Panc1 (cell line): ENCODE measurements around the gene ZNF236. TPM values are rescaled to one million over a fixed set of nuclear protein-coding genes. Genes with fewer than 3 reads are reported as not detected.

Experiments
- ATAC-seq: fragments of 200-7000 bp; cut with Tn5 transposase; 2 replicates; pipeline ENCODE4 v1.9.1; 2020; ENCODE audit warnings: mild to moderate bottlenecking, moderate library complexity
- BruUV-seq: library from RNA; stranded (reverse); fragments of 400-500 nt; replicated peaks from 2 replicates; lab custom pipeline; 2021; lab: Mats Ljungman, UMichigan
- CTCF ChIA-PET: fragments of 300-600 bp; sonication (Branson Sonifier 250); formaldehyde crosslinking; loops from one replicate; lab custom pipeline; 2022; ENCODE audit warnings: antibody characterized with exemption; lab: Charles Lee
- POLR2A ChIA-PET: fragments of 300-600 bp; sonication (Branson Sonifier 250); formaldehyde crosslinking; loops from one replicate; lab custom pipeline; 2022; ENCODE audit warnings: antibody characterized with exemption; lab: Charles Lee
- DNase-seq: peaks from one replicate; pipeline ENCODE4 v3.0.0-alpha.2; 2010; ENCODE audit warnings: low read depth, low spot score
- H3K27ac ChIP-seq: 2 replicates; pipeline ENCODE4 v1.5.1; 2011; ENCODE audit warnings: mild to moderate bottlenecking, low read length, inconsistent platforms
- H3K27me3 ChIP-seq: fragments of 200-500 bp; sonication (Bioruptor generic); 2 replicates; pipeline ENCODE4 v1.6.0; 2014; ENCODE audit warnings: low read length, inconsistent platforms; ENCODE audit not compliant: control insufficient read depth, insufficient read depth
- H3K36me3 ChIP-seq: fragments of 200-500 bp; sonication (Bioruptor generic); 2 replicates; pipeline ENCODE4 v1.5.1; 2014; ENCODE audit warnings: inconsistent platforms, mild to moderate bottlenecking, low read length, moderate library complexity; ENCODE audit not compliant: control insufficient read depth, insufficient read depth
- H3K4me1 ChIP-seq: 2 replicates; pipeline ENCODE4 v1.5.1; 2011; ENCODE audit warnings: inconsistent platforms, mild to moderate bottlenecking, low read length, moderate library complexity; ENCODE audit not compliant: control insufficient read depth, insufficient read depth
- H3K4me3 ChIP-seq, 2 experiments: 2 replicates each; pipeline ENCODE4 v1.5.1; 2011 to 2012; ENCODE audit warnings: low read depth in 2 of 2, low read length in 2 of 2, mild to moderate bottlenecking in 2 of 2, inconsistent platforms in 1 of 2, moderate library complexity in 1 of 2
- H3K9me3 ChIP-seq: fragments of 200-500 bp; sonication (Bioruptor generic); 2 replicates; pipeline ENCODE4 v1.5.1; 2014; ENCODE audit warnings: low read depth, mild to moderate bottlenecking, inconsistent platforms, low read length, moderate library complexity; ENCODE audit not compliant: control insufficient read depth, insufficient read depth
- CTCF ChIP-seq: fragments of 450-650 bp; IDR thresholded peaks from 2 replicates; pipeline ENCODE4 v1.5.1; 2017; ENCODE audit warnings: mild to moderate bottlenecking
- POLR2AphosphoS5 ChIP-seq: IDR thresholded peaks from 2 replicates; pipeline ENCODE4 v1.6.1; 2012; ENCODE audit warnings: mild to moderate bottlenecking, low read depth, low read length, moderate library complexity
- REST ChIP-seq, 2 experiments: IDR thresholded peaks; 2 replicates each; pipeline ENCODE4 v1.6.1; 2011 to 2012; ENCODE audit warnings: low read depth in 2 of 2, control low read depth in 1 of 2, low read length in 1 of 2, mild to moderate bottlenecking in 1 of 2, moderate library complexity in 1 of 2; ENCODE audit not compliant: insufficient read depth in 1 of 2
- SIN3A ChIP-seq: IDR thresholded peaks from 2 replicates; pipeline ENCODE4 v1.6.1; 2012; ENCODE audit warnings: low read depth, mild to moderate bottlenecking, low read length, moderate library complexity, borderline replicate concordance; ENCODE audit not compliant: insufficient read depth
- TCF7L2 ChIP-seq: IDR thresholded peaks from 2 replicates; pipeline ENCODE4 v1.6.1; 2011; ENCODE audit warnings: mild to moderate bottlenecking, low read depth, low read length, inconsistent platforms
- in situ Hi-C: cut with HindIII; loops from 2 replicates; pipeline ENCODE4 v1.10.0; 2016; ENCODE audit warnings: low sequenced_read_pairs, low pct_unique_long_range_greater_than_20kb
- intact Hi-C: fragments of 100-400 bp; cut with micrococcal nuclease; formaldehyde crosslinking; loops from one replicate; pipeline ENCODE4 v1.10.0; 2022; ENCODE audit not compliant: unreplicated experiment
- total RNA-seq: library from RNA; stranded (reverse); gene quantifications from one replicate; pipeline ENCODE4 v1.2.1, GENCODE V29; 2021; ENCODE audit not compliant: unreplicated experiment

Gene ZNF236
- total RNA-seq, 1 experiment from 2014 or later = 32.2 TPM

DNA sequence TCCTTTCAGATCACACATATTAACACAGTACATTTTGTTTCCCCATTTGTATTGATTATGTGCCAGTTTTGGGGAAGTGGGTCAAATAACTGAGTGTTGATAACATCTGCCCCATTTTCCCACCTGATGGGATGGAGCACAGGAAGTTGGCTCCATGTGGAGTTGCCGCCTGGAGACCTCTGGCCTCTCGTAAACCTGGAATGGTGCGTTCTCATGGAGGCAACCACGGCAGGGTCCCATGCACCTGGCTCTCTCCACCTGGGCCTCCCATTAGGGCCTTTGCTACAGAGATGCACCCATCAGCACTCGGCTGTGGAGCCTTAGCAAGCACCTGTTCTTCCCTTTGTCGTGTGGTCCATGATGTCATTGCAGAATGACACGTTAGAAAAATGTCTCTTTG is 179.6 kb downstream of the ZNF236 start:
- H3K27me3 ChIP-seq = no peaks in the 10 kb centered on the region
- in situ Hi-C loops (no loop called here), intact Hi-C loops (loop anchor here (2.0 kb wide), 2 partner anchors 211 to 651 kb away; no protein-coding TSS in a partner anchor)
- no peaks in the 10 kb centered on the region for H3K9me3 ChIP-seq
- peaks cover 8% of the 10 kb centered on the region; the same call in 1 of the 2 replicates for H3K4me1 ChIP-seq
- no peak overlapping the region for H3K4me3 ChIP-seq
- BruUV-seq = no TSS peak
- no peak for TF ChIP-seq SIN3A
- no peak for TF ChIP-seq REST (IDR thresholded peaks at IDR 0.05; ENCODE audit: insufficient read depth in 1 of 2, low read depth in 2 of 2, low read length in 1 of 2)
- no peak for TF ChIP-seq TCF7L2
- TF ChIP-seq CTCF = no peak
- TF ChIP-seq POLR2AphosphoS5 = no peak
- DNase-seq (no peak), ATAC-seq (no peak)
- no peak overlapping the region for H3K27ac ChIP-seq
- CTCF ChIA-PET = no interaction called here
- POLR2A ChIA-PET = no interaction called here
- H3K36me3 ChIP-seq = no peaks in the 10 kb centered on the region

GRCh38 chr18:77002496-77002895 is 180.1 kb downstream of the ZNF236 start:
- H3K27ac ChIP-seq = no peak overlapping the region
- H3K36me3 ChIP-seq = no peaks in the 10 kb centered on the region
- H3K4me1 ChIP-seq = peaks cover 8% of the 10 kb centered on the region; the same call in 1 of the 2 replicates
- CTCF ChIA-PET = no interaction called here
- no peaks in the 10 kb centered on the region for H3K9me3 ChIP-seq
- no peak for DNase-seq
- intact Hi-C loops = no loop called here
- POLR2A ChIA-PET = no interaction called here
- no peak overlapping the region for H3K4me3 ChIP-seq
- TF ChIP-seq POLR2AphosphoS5 (no peak), SIN3A (no peak), CTCF (no peak), TCF7L2 (no peak), REST (IDR thresholded peaks at IDR 0.05; ENCODE audit: insufficient read depth in 1 of 2, low read depth in 2 of 2, low read length in 1 of 2) (no peak)
- in situ Hi-C loops = no loop called here
- ATAC-seq = no peak
- H3K27me3 ChIP-seq = no peaks in the 10 kb centered on the region
- no TSS peak for BruUV-seq
